ENCODE data around the gene TP53BP1.
"Not testable (repeated sequence)": the region's sequence is repeated elsewhere in the genome, so short reads cannot be mapped to it uniquely, and the experiment has no call there.

Gene TP53BP1, protein sequence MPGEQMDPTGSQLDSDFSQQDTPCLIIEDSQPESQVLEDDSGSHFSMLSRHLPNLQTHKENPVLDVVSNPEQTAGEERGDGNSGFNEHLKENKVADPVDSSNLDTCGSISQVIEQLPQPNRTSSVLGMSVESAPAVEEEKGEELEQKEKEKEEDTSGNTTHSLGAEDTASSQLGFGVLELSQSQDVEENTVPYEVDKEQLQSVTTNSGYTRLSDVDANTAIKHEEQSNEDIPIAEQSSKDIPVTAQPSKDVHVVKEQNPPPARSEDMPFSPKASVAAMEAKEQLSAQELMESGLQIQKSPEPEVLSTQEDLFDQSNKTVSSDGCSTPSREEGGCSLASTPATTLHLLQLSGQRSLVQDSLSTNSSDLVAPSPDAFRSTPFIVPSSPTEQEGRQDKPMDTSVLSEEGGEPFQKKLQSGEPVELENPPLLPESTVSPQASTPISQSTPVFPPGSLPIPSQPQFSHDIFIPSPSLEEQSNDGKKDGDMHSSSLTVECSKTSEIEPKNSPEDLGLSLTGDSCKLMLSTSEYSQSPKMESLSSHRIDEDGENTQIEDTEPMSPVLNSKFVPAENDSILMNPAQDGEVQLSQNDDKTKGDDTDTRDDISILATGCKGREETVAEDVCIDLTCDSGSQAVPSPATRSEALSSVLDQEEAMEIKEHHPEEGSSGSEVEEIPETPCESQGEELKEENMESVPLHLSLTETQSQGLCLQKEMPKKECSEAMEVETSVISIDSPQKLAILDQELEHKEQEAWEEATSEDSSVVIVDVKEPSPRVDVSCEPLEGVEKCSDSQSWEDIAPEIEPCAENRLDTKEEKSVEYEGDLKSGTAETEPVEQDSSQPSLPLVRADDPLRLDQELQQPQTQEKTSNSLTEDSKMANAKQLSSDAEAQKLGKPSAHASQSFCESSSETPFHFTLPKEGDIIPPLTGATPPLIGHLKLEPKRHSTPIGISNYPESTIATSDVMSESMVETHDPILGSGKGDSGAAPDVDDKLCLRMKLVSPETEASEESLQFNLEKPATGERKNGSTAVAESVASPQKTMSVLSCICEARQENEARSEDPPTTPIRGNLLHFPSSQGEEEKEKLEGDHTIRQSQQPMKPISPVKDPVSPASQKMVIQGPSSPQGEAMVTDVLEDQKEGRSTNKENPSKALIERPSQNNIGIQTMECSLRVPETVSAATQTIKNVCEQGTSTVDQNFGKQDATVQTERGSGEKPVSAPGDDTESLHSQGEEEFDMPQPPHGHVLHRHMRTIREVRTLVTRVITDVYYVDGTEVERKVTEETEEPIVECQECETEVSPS (N-terminal part only)

GRCh38 chr15:43492673-43493601 is at the start of gene TP53BP1:
Gene TP53BP1, minus strand, starts transcription at chr15:43493156. Its CDS starts 113 bp downstream, at chr15:43493043.
- FAIRE-seq: no peak

GRCh38 chr15:43541785-43542184 is 48.8 kb upstream of the TP53BP1 start:
- FAIRE-seq: no peak

DNA sequence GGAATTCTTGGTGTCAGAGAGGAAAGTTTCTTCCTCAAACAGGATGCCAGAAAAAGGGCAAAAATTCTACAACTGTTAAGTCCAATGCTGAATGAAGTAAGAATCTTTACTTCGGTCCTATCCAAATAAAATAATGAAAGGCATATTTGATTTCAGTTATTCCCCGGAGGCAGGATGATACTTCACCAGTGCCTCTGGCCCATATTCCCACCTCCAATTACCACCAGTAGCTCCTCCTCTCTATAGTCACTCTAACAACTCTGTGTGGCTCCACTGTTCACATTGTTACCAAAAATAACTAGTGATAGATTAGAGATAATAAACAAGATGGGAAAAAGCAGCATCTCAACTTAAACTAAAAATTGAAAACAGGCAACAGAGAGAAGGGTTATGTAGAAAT is 45.1 kb upstream of the TP53BP1 start:
- no peak for FAIRE-seq

DNA sequence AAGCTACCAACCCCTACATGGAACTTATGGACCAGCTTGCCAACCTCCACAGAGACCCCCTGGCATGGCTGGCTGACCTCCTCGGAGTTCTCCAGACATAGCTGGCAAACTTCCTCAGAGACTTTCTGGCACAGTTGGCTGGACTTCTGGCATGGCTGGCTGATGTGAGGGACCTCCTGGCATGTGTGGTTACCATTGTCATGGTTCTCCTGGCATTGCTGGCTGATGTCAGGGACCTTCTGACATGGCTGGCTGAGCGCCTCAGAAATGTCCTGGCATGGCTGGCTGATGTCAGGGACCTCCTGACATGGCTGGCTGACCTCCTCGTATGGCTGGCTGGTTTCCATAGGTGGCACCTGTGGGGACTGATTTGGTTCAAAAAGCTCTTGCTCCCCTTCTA is 41.9 kb upstream of the TP53BP1 start:
- no peak for FAIRE-seq

- FAIRE-seq: not testable (repeated sequence)
These were observed 39.9 kb upstream of the TP53BP1 start for GRCh38 chr15:43532826-43533225.

DNA sequence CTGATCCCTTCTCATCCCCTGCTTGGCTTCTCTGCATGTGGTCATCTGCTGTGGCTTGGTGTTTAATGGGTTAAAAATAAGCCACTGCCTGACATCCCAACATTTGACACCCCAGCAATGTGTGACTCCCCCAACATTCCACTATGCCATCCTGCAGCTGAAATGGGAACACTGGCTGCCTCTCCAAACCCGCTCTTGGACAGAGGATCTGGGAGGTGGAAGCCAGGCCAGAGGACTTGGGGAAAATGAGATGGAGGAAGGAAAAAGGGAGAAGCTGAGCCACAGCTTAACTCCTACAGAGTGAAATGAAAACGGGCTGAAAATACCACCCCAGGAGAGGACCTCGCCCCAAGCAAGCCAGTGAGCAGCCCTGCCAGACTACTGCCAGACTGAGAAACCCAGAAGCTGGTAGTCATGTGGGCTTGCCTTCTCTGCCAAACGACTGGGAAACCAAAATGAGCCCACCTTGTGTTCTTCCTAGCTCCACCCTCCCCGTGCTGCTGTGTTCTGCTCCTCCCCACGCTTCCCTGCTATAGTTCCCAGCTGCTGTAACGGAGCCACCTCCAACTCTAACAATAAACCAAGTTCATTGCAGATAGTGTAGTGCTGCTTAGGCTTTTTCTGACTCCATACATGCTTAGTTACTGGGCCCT is 38.2 kb upstream of the TP53BP1 start:
- FAIRE-seq: no peak

DNA sequence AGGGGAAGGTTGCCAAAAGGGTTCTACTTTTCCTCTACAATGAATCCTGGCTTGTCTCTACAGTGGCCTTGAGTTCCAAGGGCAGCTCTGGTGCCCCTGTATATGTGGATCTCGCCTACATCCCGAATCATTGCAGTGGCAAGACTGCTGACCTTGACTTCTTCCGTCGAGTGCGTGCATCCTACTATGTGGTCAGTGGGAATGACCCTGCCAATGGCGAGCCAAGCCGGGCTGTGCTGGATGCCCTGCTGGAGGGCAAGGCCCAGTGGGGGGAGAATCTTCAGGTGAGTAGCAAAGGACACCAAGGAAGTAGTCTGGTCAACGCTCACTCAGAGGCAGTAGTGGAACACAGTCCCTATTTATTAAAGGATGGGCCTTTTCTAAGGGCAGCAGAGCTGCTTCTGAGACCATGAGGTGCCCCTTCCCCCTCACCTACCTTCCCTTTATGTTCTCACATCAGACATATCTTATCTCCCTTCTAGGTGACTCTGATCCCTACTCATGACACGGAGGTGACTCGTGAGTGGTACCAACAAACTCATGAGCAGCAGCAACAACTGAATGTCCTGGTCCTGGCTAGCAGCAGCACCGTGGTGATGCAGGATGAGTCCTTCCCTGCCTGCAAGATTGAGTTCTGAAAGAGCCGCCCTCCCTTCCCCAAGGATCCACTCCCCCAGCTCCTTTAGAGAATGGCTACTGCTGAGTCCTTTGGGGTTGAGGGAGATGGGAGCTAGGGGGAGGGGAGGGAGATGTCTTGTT is 36.8 kb upstream of the TP53BP1 start:
- no peak for FAIRE-seq

- FAIRE-seq: no peak
These were observed 36.2 kb upstream of the TP53BP1 start for GRCh38 chr15:43529141-43529540.

- no peak for FAIRE-seq
These were observed 35.6 kb upstream of the TP53BP1 start for GRCh38 chr15:43528542-43529007.

GRCh38 chr15:43527802-43528541 is 35.0 kb upstream of the TP53BP1 start:
- no peak for FAIRE-seq

DNA sequence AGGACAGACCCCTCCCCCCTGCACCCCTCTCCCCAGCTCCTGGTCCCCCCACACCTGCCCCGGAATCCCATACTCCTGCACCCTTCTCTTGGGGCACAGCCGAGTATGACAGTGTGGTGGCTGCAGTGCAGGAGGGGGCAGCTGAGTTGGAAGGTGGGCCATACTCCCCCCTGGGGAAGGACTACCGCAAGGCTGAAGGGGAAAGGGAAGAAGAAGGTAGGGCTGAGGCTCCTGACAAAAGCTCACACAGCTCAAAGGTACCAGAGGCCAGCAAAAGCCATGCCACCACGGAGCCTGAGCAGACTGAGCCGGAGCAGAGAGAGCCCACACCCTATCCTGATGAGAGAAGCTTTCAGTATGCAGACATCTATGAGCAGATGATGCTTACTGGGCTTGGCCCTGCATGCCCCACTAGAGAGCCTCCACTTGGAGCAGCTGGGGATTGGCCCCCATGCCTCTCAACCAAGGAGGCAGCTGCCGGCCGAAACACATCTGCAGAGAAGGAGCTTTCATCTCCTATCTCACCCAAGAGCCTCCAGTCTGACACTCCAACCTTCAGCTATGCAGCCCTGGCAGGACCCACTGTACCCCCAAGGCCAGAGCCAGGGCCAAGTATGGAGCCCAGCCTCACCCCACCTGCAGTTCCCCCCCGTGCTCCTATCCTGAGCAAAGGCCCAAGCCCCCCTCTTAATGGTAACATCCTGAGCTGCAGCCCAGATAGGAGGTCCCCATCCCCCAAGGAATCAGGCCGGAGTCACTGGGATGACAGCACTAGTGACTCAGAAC is 34.3 kb upstream of the TP53BP1 start:
- no peak for FAIRE-seq

DNA sequence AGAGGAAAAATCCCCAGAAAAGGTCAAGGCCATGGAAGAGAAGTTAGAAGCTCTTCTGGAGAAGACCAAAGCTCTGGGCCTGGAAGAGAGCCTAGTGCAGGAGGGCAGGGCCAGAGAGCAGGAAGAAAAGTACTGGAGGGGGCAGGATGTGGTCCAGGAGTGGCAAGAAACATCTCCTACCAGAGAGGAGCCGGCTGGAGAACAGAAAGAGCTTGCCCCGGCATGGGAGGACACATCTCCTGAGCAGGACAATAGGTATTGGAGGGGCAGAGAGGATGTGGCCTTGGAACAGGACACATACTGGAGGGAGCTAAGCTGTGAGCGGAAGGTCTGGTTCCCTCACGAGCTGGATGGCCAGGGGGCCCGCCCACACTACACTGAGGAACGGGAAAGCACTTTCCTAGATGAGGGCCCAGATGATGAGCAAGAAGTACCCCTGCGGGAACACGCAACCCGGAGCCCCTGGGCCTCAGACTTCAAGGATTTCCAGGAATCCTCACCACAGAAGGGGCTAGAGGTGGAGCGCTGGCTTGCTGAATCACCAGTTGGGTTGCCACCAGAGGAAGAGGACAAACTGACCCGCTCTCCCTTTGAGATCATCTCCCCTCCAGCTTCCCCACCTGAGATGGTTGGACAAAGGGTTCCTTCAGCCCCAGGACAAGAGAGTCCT is 33.4 kb upstream of the TP53BP1 start:
- no peak for FAIRE-seq

DNA sequence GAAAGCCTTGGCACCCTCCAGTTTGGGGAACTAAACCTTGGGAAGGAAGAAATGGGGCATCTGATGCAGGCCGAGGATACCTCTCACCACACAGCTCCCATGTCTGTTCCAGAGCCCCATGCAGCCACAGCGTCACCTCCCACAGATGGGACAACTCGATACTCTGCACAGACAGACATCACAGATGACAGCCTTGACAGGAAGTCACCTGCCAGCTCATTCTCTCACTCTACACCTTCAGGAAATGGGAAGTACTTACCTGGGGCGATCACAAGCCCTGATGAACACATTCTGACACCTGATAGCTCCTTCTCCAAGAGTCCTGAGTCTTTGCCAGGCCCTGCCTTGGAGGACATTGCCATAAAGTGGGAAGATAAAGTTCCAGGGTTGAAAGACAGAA is 32.2 kb upstream of the TP53BP1 start:
- no peak for FAIRE-seq

DNA sequence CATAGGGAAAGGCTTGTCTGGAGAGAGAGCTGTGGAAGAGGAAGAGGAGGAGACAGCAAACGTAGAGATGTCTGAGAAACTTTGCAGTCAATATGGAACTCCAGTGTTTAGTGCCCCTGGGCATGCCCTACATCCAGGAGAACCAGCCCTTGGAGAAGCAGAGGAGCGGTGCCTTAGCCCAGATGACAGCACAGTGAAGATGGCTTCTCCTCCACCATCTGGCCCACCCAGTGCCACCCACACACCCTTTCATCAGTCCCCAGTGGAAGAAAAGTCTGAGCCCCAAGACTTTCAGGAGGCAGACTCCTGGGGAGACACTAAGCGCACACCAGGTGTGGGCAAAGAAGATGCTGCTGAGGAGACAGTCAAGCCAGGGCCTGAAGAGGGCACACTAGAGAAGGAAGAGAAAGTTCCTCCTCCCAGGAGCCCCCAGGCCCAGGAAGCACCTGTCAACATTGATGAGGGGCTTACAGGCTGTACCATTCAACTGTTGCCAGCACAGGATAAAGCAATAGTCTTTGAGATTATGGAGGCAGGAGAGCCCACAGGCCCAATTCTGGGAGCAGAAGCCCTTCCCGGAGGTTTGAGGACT is 31.4 kb upstream of the TP53BP1 start:
- no peak for FAIRE-seq

- FAIRE-seq: no peak
These were observed 30.7 kb upstream of the TP53BP1 start for GRCh38 chr15:43523646-43524045.

DNA sequence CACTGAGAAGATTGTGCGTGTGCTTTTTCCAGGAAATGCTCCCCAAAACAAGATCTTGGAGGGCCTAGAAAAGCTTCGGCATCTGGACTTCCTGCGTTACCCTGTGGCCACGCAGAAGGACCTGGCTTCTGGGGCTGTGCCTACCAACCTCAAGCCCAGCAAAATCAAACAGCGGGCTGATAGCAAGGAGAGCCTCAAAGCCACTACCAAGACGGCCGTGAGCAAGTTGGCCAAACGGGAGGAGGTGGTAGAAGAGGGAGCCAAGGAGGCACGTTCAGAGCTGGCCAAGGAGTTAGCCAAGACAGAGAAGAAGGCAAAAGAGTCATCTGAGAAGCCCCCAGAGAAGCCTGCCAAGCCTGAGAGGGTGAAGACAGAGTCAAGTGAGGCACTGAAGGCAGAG is 29.3 kb upstream of the TP53BP1 start:
- FAIRE-seq: no peak

DNA sequence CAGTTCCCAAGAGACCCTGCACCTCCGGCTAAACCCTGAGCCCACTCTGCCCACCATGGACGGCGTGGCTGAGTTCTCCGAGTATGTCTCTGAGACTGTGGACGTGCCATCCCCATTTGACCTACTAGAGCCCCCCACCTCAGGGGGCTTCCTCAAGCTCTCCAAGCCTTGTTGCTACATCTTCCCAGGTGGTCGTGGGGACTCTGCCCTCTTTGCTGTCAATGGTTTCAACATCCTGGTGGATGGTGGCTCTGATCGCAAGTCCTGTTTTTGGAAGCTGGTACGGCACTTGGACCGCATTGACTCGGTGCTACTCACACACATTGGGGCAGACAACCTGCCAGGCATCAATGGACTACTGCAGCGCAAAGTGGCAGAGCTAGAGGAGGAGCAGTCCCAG is 28.5 kb upstream of the TP53BP1 start:
- no peak for FAIRE-seq

- no peak for FAIRE-seq
These were observed 27.2 kb upstream of the TP53BP1 start for GRCh38 chr15:43520138-43520537.
